Mononuclear cell (primary cell): ENCODE data around the gene MOCOS. TPM values are rescaled to one million over a fixed set of nuclear protein-coding genes. Genes with fewer than 3 reads are reported as not detected.

Experiments
- H3K27me3 ChIP-seq: 2 replicates; pipeline ENCODE4 v1.6.0; 2011; ENCODE audit warnings: low read length, control low read depth; ENCODE audit not compliant: insufficient read depth
- H3K4me1 ChIP-seq: 2 replicates; pipeline ENCODE4 v1.5.1; 2011; ENCODE audit warnings: mild to moderate bottlenecking, low read length, control low read depth; ENCODE audit not compliant: insufficient read depth
- H3K4me3 ChIP-seq: 2 replicates; pipeline ENCODE4 v1.5.1; 2011; ENCODE audit warnings: mild to moderate bottlenecking, low read length, moderate library complexity
- H3K9me3 ChIP-seq: 2 replicates; pipeline ENCODE4 v1.5.1; 2011; ENCODE audit warnings: low read depth, mild to moderate bottlenecking, control low read depth, low read length
- total RNA-seq: library from RNA; depleted of rRNA; stranded (reverse); fragments of >200 nt; gene quantifications from one replicate; pipeline ENCODE4 v1.2.3, GENCODE V29; 2012

Gene MOCOS
- total RNA-seq: under 0.01 TPM

GRCh38 chr18:36187193-36187825, at the start of gene MOCOS:
Gene MOCOS, plus strand, starts transcription at chr18:36187497. Its CDS starts 43 bp downstream, at chr18:36187540.
- Histone ChIP-seq H3K4me3 (peak within 1 kb of the TSS; percentile 52), H3K9me3 (no peaks in the 10 kb centered on the region), H3K27me3 (peaks cover 27% of the 10 kb centered on the region), H3K4me1 (peaks cover 15% of the 10 kb centered on the region)

DNA sequence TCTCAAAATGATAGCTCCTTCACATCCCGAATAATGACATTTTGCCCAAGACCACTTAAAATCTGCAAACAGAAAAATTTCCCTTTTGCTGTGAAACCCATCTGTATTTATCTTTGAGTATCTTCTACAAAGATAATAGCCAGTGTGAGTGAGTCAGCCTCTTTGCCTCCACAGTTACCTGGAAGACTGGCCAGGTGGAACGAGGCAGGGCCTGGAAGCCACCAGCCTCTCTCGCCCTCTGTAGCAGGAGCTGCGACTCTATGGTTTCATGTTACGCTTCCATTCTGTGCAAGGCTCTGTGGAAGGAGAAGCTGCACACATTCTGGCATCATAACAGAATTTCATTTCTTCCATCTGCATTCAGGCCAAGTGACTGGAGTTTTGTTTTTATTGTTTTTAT, 48.1 kb upstream of the MOCOS start:
- Histone ChIP-seq H3K9me3 (no peaks in the 10 kb centered on the region), H3K27me3 (no peaks in the 10 kb centered on the region), H3K4me3 (no peak overlapping the region), H3K4me1 (no peaks in the 10 kb centered on the region)

- Histone ChIP-seq H3K4me3 (no peak overlapping the region), H3K4me1 (no peaks in the 10 kb centered on the region), H3K27me3 (no peaks in the 10 kb centered on the region), H3K9me3 (no peaks in the 10 kb centered on the region)
Observed at GRCh38 chr18:36141576-36141975, 45.7 kb upstream of the MOCOS start.

GRCh38 chr18:36142751-36143150, 44.5 kb upstream of the MOCOS start:
- Histone ChIP-seq H3K27me3 (no peaks in the 10 kb centered on the region), H3K4me1 (no peaks in the 10 kb centered on the region), H3K4me3 (no peak overlapping the region), H3K9me3 (no peaks in the 10 kb centered on the region)

DNA sequence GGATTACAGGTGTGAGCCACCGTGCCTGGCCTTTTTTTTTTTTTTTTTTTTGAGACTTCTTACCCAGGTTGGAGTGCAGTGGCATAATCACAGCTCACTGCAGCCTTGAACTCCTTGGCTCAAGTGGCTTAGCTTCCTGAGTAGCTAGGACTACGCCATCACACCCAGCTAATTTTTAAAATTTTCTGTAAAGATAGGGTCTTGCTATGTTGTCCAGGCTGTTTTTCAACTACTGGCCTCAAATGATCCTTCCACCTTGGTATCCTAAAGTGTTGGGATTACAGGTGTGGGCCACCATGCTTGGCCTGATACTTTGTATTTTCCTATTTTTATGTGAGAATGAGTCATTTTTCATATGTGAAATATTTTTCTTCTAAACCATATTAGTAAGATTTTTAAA, 43.9 kb upstream of the MOCOS start:
- H3K4me3 ChIP-seq: no peak overlapping the region
- H3K27me3 ChIP-seq: no peaks in the 10 kb centered on the region
- H3K4me1 ChIP-seq: no peaks in the 10 kb centered on the region
- no peaks in the 10 kb centered on the region for H3K9me3 ChIP-seq

- no peaks in the 10 kb centered on the region for H3K9me3 ChIP-seq
- H3K27me3 ChIP-seq: no peaks in the 10 kb centered on the region
- H3K4me3 ChIP-seq: no peak overlapping the region
- H3K4me1 ChIP-seq: peaks cover 9% of the 10 kb centered on the region
Observed at GRCh38 chr18:36149514-36150289, 37.6 kb upstream of the MOCOS start.

DNA sequence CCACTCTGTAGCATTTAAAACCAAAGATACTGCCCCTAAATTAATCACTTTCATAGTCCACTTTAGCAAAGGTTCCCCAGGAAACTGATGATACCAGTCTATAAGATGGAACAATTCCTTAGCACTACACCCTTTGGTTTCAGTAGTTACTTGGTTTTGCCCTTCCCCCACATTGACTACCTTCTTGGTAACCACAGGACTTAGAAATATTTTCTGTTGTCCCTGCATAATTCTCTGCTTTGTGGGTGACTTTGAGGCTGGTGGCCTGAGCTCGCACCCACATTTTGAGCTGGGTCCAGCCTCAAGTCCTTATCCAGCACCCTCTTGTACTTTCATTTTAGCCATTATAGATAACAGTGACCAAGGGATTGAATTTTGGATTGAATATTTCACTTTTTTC, 34.5 kb upstream of the MOCOS start:
- Histone ChIP-seq H3K4me3 (no peak overlapping the region), H3K27me3 (no peaks in the 10 kb centered on the region), H3K9me3 (no peaks in the 10 kb centered on the region), H3K4me1 (peaks cover 9% of the 10 kb centered on the region)

DNA sequence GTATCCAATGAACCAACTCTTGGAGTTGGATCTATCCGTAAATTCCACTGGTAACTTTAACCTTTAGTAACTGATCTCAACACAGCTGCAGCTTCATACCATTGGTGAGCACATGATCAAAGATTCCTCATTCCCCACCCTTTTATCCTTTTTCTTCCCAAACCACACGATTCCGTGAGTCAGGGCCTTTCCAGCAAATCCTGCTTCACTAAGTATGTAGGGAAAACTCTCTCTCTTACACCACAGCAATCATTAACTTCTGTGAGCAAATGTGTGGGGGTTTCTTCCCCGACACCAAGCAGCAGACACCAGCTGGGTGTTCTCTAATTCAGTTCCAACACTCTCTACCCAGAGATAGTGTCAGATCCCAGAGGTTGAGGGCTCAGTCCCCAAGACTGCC, 34.1 kb upstream of the MOCOS start:
- Histone ChIP-seq H3K9me3 (no peaks in the 10 kb centered on the region), H3K27me3 (no peaks in the 10 kb centered on the region), H3K4me1 (peaks cover 9% of the 10 kb centered on the region), H3K4me3 (no peak overlapping the region)

DNA sequence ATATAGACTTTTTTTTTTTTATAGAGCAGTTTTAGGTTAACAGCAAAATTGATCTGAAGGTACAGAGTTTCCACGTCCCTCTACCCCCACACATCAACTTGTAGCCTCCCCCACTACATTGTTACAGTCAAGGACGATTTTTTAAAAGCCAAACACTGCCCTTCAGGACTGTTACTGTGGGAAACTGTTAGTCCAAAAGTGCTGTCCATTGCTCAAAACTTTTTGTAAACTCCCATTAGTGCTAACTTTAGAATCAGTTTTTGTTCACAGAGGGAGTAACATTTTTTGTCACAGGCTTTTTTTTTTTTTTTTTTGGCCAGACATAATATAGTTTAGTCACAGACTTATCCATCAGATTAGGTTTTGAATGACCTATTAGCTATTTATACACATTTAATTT, 33.5 kb upstream of the MOCOS start:
- Histone ChIP-seq H3K4me1 (peaks cover 9% of the 10 kb centered on the region), H3K27me3 (no peaks in the 10 kb centered on the region), H3K9me3 (no peaks in the 10 kb centered on the region)

GRCh38 chr18:36155851-36156757, 31.2 kb upstream of the MOCOS start:
- H3K9me3 ChIP-seq: no peaks in the 10 kb centered on the region
- no peaks in the 10 kb centered on the region for H3K4me1 ChIP-seq
- no peaks in the 10 kb centered on the region for H3K27me3 ChIP-seq
- no peak overlapping the region for H3K4me3 ChIP-seq

More for the DNA sequence above, 33.5 kb upstream of the MOCOS start:
- H3K4me3 ChIP-seq: no peak overlapping the region

DNA sequence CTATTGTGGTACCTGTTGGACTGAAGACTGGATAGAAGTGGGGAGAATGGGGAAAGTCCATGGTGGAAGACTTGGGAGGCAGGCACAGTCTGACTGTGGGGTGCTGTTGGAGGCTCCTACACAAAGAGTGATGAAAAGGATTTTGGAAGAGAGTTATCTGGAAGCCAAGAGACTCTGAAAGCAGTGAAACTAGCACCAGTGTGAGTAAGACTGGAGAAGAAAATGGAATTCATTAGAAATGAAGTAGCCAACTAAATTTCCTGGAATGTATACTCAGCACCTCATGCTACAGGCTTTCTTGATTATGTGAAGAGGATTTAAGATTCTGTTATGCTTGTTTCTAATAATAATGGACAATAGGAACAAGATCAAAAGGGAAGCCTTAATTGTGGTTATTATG, 29.9 kb upstream of the MOCOS start:
- no peaks in the 10 kb centered on the region for H3K27me3 ChIP-seq
- no peaks in the 10 kb centered on the region for H3K4me1 ChIP-seq
- no peak overlapping the region for H3K4me3 ChIP-seq
- H3K9me3 ChIP-seq: no peaks in the 10 kb centered on the region

DNA sequence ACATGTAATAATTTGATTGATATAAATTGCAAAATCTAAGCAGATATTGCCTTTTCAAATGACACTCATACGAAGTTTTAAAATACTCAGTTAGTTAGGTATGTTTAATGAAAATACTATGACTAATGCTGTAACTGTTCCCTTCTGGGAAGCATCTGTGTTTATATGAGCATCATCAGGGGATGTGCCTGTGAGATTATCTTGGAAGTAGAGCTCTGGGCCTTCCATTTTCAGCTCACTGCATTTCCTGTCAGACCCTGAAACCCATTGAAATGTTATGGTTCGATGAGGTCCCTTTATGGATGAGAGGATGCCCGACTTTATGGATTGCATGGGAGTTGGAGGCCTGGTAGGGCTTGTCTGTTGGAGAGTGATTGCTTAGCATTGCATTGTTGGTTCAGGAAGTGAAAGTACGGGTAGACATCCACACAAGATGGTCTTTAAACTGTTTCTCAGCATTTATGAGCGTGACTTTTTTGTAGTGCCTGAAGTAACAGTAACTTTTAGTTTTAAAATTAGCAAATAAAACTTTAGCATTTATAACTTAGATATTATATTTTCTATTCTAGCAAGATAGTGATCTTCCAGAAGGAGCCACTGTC, 28.9 kb upstream of the MOCOS start:
- Histone ChIP-seq H3K4me3 (no peak overlapping the region), H3K4me1 (no peaks in the 10 kb centered on the region), H3K27me3 (no peaks in the 10 kb centered on the region), H3K9me3 (no peaks in the 10 kb centered on the region)

DNA sequence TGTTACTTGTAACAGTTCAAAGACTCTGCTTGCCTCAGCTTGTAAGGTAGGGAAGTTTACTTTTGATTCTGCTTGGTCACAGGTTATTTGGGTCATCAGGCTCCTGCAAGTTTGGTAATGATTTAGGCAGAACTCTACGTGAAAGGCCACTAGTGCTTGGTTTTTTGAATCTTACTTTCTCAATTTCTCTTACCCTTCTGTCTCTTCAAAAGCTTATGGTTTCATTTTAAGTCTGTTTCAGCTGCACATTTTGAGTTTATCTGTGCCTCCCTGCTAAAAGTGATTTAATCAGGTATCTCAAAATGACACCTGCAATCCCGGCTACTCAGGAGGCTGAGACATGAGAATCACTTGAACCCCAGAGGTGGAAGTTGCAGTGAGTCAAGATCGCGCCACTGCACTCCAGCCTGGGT, 26.3 kb upstream of the MOCOS start:
- Histone ChIP-seq H3K4me3 (no peak overlapping the region), H3K9me3 (no peaks in the 10 kb centered on the region), H3K4me1 (no peaks in the 10 kb centered on the region), H3K27me3 (no peaks in the 10 kb centered on the region)

GRCh38 chr18:36162981-36163380, 24.3 kb upstream of the MOCOS start:
- Histone ChIP-seq H3K9me3 (no peaks in the 10 kb centered on the region), H3K4me3 (no peak overlapping the region), H3K4me1 (no peaks in the 10 kb centered on the region), H3K27me3 (no peaks in the 10 kb centered on the region)
